ENCODE measurements around the gene PCSK1N.

PCSK1N gene

DNA sequence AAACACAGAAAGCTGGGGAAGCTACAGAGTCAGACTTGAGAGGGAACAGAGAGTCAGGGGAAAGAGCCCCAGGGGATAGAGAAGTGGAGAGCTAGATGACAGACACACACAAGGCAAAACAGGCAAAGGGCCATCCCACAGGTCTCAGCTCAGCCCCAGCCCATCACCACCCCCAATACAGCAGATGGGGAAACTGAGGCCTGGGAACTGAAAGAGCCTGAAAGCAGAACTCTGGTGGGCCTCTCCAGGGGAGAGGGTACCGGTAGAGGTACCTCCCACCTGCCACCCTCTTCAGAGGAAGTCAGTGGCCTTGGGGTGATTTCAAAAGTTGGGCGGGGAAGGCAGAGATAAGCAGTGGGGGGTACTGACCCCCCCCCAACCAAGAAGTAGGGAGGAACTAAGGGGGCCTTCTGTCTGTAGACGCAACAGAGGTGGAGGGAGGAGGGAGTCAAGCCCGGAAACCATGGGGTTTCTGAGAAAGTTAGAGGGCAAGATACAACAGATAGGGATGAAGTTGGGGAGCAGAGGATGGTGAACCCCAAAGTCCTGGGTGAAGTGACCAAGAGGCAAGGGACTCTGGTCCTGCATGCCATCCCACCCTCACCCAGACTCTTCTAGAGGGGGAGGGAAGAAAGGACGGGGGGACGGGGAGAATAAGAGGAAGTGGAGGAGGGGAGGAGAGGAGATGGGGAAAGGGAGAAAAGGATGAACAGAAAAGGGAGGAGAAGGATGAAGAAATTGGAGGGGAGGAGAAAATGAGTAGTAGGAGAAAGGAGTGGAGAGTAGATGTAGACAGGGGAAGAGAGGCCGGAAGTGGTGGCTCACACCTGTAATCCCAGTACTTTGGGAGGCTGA lies 45.8 kb downstream of the PCSK1N start:
- DNase-seq (ENCODE audit: low read depth in 3 of 3), result no peak

DNA sequence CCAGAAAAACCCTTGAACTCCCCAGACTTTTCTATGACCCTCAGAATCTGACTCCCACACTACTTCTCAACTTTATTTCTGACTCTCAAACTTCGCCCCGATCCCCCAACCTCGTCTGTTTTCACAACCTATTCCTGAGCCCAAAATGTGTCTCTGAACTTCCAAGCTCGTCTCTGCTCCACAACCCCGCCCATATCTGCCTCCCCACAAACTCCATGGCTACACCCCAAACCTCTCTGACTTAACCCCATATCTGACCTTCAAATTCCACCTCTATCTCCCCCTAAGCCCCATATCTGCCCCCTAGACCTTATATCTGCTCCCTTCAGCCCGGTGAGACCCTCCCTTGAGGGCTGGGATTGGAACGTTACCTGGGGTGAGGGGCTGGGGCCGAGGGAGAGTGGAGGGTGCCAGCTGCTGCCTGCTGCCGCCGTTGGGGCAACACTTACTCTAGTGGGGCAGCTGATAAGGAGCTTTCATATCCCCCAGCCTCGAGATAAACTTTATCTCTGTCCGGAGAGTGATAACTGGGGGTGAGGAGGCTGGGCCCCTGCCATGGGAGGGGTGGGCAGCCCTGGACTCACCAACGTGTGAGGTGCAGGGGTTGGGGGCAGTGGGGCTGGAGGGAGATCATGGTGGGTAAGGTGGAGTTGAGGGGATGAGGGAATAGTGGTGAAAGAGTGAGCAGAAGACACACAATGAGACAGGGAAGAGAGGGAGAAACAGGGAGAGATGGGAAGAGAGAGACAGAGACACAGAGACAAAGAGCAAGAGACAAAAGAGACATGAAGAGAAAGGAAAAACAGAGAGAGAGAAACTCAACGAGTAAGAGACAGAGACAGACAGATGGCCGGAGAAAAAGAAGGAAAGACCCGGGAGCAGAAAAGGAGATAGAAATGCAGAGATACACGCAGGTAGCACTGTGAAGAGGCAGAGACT lies 47.6 kb downstream of the PCSK1N start:
- no peak for DNase-seq (ENCODE audit: low read depth in 3 of 3)

DNA sequence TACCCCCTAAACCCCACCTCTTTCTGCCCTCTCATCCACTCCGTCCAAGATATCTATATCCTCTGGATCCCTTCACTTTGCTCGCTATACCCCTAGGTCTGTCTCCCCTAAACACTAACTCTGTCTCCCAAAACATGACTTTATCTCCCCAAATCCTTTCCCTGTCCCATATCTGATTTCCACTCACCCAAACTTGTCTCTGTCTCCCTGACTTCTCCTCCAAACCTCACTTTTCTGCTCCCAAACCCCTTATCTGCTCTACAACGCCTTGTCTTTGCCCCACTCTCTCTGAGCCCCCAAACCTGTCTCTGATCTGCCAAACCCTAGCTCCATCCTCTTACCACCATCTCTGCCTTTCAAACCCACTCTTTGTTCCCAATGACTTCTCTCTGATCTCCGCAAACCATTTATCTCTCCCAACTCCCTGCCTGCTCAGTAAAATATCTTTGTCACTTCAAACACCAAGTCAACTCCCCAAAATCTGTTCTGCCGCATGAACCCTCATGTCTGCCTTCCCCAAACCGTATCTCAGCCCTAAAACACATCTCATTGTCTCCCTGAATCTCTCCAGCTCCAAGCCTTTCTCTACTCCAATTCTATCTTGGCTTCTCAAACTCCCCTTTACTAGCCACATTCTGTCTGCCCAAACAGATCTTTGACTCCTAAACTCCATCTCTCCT lies 48.4 kb downstream of the PCSK1N start:
- DNase-seq (ENCODE audit: low read depth in 3 of 3), result no peak

DNA sequence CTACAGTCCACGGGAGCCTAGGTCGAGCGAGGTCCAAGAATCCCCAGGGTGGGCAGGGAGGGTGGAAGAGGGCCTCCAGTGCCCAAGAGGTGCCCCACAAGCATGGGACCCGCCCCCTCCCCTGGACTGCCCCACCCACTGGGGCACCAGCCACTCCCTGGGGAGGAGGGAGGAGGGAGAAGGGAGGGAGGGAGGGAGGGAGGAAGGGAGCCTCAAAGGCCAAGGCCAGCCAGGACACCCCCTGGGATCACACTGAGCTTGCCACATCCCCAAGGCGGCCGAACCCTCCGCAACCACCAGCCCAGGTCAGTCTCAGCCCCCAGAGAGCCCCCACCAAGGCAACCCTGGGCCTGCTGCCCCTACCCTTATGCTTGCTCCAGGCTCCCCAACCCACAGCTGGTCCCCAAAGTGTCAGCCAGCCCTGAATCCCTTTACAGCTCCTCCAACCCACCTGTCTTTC lies 49.0 kb downstream of the PCSK1N start, which contains the start of gene GATA1:
TSS of gene GATA1 (plus strand) at position 250 of the 460 bp plus-strand sequence. CDS start 4,520 bp downstream, outside the sequence.
- DNase-seq (ENCODE audit: low read depth in 3 of 3), result no peak

DNA sequence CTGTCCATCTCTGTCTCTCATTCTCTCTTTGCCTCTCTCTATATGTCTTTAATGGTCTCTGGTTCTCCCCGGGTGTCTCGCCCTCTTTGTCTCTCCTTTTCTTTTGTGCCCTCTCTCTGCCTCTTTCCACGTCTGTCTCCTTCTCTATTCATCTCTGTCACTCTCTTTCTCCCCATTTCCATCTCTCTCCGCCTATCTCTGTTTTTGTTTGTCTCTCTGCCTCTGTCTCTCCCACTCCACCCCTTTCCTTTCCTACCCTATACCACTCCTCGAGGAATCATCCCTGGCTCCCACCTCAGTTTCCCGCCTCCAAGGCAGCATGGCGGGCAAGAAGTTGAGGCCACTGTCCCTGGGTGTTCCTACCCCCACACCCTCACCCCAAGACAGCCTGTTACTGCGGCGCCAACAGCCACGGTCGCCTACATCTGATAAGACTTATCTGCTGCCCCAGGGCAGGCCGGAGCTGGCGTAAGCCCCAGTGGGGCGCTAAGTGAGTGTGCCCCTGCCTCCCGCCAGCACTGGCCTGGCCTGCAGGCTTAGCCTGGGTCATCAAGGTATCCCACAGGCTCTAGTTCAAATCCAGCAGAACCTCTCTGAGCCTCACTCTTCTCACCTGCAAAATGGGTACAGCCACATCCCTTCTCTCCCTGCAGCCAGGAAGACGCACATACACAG lies 49.7 kb downstream of the PCSK1N start:
- DNase-seq (ENCODE audit: low read depth in 3 of 3), result no peak

DNA sequence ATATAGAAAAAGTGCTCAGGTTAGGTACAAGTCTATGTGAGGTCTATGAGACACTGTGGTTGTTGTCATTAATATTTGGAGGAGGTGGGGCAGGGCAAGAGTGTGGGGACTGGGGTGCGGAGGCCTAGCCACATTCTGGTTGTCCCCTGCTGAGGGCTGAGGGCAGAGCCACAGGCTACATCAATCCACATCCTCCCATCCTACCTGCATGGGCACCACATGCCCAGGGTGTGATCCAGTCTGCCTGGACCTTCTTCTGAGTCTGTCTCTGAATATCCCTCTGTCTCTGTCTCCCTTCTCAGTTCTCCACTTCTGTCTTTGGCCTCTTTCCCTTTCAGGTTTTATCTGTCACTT lies 50.2 kb downstream of the PCSK1N start:
- no peak for DNase-seq (ENCODE audit: low read depth in 3 of 3)

DNA sequence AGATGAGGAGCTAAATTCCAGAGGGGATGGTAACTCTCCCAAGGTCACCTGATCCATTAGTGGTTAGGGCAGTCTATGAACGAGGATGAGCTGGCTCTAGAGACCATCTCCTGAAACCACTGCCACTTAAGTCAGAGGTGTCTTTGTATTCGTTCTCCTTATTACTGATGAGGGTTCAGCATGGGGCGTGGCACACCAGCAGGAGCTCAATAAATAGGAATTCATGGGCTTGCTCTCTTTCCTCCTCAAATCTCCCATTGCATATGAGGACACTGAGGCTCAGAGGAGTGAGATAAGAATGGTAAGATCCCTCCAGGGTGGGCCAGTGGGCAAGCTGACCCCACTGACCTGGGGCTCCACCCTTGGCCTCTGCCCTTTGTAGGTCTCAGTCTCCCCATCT lies 50.7 kb downstream of the PCSK1N start:
- DNase-seq (ENCODE audit: low read depth in 3 of 3), result no peak

DNA sequence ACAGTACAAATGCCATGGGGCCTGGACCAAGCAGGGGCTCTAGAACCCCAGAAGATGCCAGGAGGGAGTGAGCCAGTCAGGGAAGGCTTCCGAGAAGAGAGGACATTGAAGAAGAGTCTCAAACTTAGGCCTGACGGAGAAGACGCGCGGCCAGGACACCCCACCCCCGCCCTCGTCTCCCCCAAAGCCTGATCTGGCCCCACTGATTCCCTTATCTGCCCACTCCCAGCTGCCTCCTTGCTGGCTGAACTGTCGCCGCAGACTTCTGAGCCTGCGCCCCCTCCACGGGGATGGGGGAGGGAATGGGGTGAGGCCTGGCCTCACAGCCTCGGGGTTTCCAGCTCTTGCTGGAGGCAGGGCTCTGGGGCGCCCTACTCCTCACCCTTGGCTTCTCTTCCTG lies 52.6 kb downstream of the PCSK1N start:
- no peak for DNase-seq (ENCODE audit: low read depth in 3 of 3)

DNA sequence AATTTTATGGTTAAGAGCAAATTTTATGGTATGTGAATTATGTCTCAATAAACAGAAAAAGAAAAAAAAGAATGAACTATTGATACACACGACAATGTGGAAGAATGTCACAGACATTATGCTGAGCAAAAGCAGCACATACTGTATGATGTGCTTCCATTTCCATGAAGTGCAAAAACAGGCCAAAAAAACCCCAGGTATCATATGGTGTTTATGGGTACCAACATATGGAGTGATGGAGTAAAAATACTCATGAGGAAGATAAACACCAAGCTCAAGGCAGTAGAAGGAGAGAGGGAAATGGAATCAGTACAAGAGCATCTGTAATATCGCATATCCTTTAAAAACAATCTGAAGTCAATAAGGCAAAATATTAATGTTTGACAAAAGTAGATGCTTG lies 53.2 kb downstream of the PCSK1N start:
- no peak for DNase-seq (ENCODE audit: low read depth in 3 of 3)

DNA sequence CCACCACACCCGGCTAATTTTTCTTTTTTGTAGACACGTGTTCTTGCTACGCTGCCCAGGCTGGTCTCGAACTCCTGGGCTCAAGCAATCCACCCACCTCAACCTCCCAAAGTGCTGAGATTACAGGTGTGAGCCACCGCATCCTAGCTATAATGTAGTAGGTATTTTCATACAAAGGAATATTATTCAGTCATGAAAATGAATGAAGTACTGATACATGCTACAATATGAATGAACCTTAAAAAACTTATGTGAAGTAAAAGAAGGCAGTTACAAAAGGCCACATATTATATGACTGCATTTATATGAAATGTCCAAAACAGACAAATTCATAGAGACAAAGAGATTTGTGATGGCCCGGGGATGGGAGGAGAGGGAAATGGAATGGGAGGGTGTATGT lies 53.7 kb downstream of the PCSK1N start:
- no peak for DNase-seq (ENCODE audit: low read depth in 3 of 3)
